Regular cardiac myocyte (primary cell): ENCODE results near the gene CEACAM21. TPM values are rescaled to one million over a fixed set of nuclear protein-coding genes. Genes with fewer than 3 reads are reported as not detected.

Source experiments
- total RNA-seq: library from RNA; depleted of rRNA; stranded (reverse); fragments of >200 nt; gene quantifications from 2 replicates; pipeline ENCODE4 v1.2.3, GENCODE V29; 2014

Gene CEACAM21
- total RNA-seq, result 0.28 TPM in 1 of 2 replicates, not detected in the other

GRCh38 chr19:41575998-41576397 lies at the start of gene CEACAM21:
CEACAM21 (plus strand) TSS chr19:41576166; CDS start chr19:41576275, 109 bp downstream.

GRCh38 chr19:41626877-41627276 lies 50.9 kb downstream of the CEACAM21 start, which contains the start of gene CEACAM4:
CEACAM4 (minus strand) TSS chr19:41627074; CDS start chr19:41626963, 111 bp downstream.

Other genes starting within 250 kb of the CEACAM21 start
- gene TGFB1, start 222.2 kb upstream of the CEACAM21 start, total RNA-seq, result 8.7 and 10.7 TPM in 2 replicates
- gene B9D2, start 212.0 kb upstream of the CEACAM21 start, total RNA-seq, result 3.1 and 6.5 TPM in 2 replicates
- gene TMEM91, start 199.6 kb upstream of the CEACAM21 start, total RNA-seq, result 4.2 and 9.9 TPM in 2 replicates
- gene EXOSC5, start 178.8 kb upstream of the CEACAM21 start, total RNA-seq, result 9.3 and 22.8 TPM in 2 replicates
- 21.5 and 31.9 TPM in 2 replicates for gene BCKDHA, start 178.3 kb upstream of the CEACAM21 start, total RNA-seq
- gene B3GNT8, start 148.8 kb upstream of the CEACAM21 start, total RNA-seq, result 0.96 and 1.1 TPM in 2 replicates
- 21.4 and 43.5 TPM in 2 replicates for gene DMAC2, start 136.3 kb upstream of the CEACAM21 start, total RNA-seq
- gene ERICH4, start 133.0 kb upstream of the CEACAM21 start, total RNA-seq, result not detected in 2 replicates
- gene CEACAM4, start 50.9 kb downstream of the CEACAM21 start, total RNA-seq, result not detected in 2 replicates
- not detected in 2 replicates for gene CEACAM7, start 112.1 kb downstream of the CEACAM21 start, total RNA-seq
- not detected in 2 replicates for gene CEACAM5, start 132.5 kb downstream of the CEACAM21 start, total RNA-seq
- gene CEACAM6, start 179.4 kb downstream of the CEACAM21 start, total RNA-seq, result not detected in 2 replicates
- gene CEACAM3, start 220.4 kb downstream of the CEACAM21 start, total RNA-seq, result not detected in 2 replicates